ENCODE measurements around the gene CKAP4. TPM values are rescaled to one million over a fixed set of nuclear protein-coding genes. Genes with fewer than 3 reads are reported as not detected.
A peak's percentile ranks its signal among the peaks of the same experiment; 100 is the strongest.

Gene CKAP4
- total and polyA plus RNA-seq, 2 of the 13 experiments (the other 11 are each of a cell fraction or from before 2014, with no cell fraction given), result 39.2 to 70.2 TPM

GRCh38 chr12:106274575-106275121, 26.8 kb upstream of the CKAP4 start (continued):
- peak; percentile 65 for TF ChIP-seq ARID5B (CRISPR knock-in tag; IDR thresholded peaks at IDR 0.05)
- 0 out of 2 replicates have a peak, but pooled peaks have one; percentile 37 for TF ChIP-seq TP53 (CRISPR knock-in tag; conservative IDR thresholded peaks at IDR 0.05)
- TF ChIP-seq ELF3 (CRISPR knock-in tag; IDR thresholded peaks at IDR 0.05), result peak; percentile 85
- peak; percentile 44; the same call in 1 of the 2 replicates for TF ChIP-seq TFAP4 (IDR thresholded peaks at IDR 0.05; ENCODE audit: borderline replicate concordance, low read depth)
- TF ChIP-seq ZNF703 (CRISPR knock-in tag; IDR thresholded peaks at IDR 0.05; ENCODE audit: borderline replicate concordance), result no peak
- TF ChIP-seq SP2 (CRISPR knock-in tag; IDR thresholded peaks at IDR 0.05), result no peak
- TF ChIP-seq ZBTB26 (CRISPR knock-in tag; IDR thresholded peaks at IDR 0.05; ENCODE audit: borderline replicate concordance), result no peak
- peak; percentile 63 for TF ChIP-seq FOXA3 (CRISPR knock-in tag; IDR thresholded peaks at IDR 0.05)
- peak; percentile 28; the same call in 1 of the 2 replicates for TF ChIP-seq CEBPG (CRISPR knock-in tag; IDR thresholded peaks at IDR 0.05)
- TF ChIP-seq ZBTB43 (CRISPR knock-in tag; conservative IDR thresholded peaks at IDR 0.05), result peak; percentile 70; the same call in 1 of the 2 replicates
- TF ChIP-seq ZFP36L1 (CRISPR knock-in tag; IDR thresholded peaks at IDR 0.05), result no peak
- 0 out of 2 replicates have a peak, but pooled peaks have one; percentile 42 for TF ChIP-seq ZNF318 (CRISPR knock-in tag; IDR thresholded peaks at IDR 0.05)
- peak; percentile 54; the same call in 1 of the 2 replicates for TF ChIP-seq ZSCAN20 (CRISPR knock-in tag; IDR thresholded peaks at IDR 0.05; ENCODE audit: borderline replicate concordance)
- no peak for TF ChIP-seq RXRA (CRISPR knock-in tag; IDR thresholded peaks at IDR 0.05)

Data from HepG2 (cell line).